K562 (cell line): ENCODE measurements around the gene DNAJC8. TPM values are rescaled to one million over a fixed set of nuclear protein-coding genes. Genes with fewer than 3 reads are reported as not detected.
A peak's percentile ranks its signal among the peaks of the same experiment; 100 is the strongest.

Experiments
- BCLAF1 ChIP-seq, 2 experiments: fragments of 450-650 bp in 1 of 2; IDR thresholded peaks; 2 replicates each; pipeline ENCODE4 v1.6.1; 2011 to 2017; ENCODE audit warnings: low read depth in 2 of 2, antibody characterized with exemption in 1 of 2, borderline replicate concordance in 1 of 2, low read length in 1 of 2, mild to moderate bottlenecking in 1 of 2, mixed read lengths in 1 of 2; ENCODE audit not compliant: control insufficient read depth in 1 of 2
- ELF2 ChIP-seq: fragments of 250-450 bp; sonication (Bioruptor Pico); IDR thresholded peaks from 2 replicates; pipeline ENCODE4 v1.5.0; 2021; ENCODE audit warnings: mild to moderate bottlenecking
- FOXM1 ChIP-seq, 2 experiments: fragments of 450-650 bp in 1 of 2; sonication (generic) in 1 of 2; formaldehyde crosslinking in 1 of 2; IDR thresholded peaks; 2 replicates each; pipeline versions ENCODE4 v1.6.1 to v1.9.0; 2017 to 2022; ENCODE audit warnings: low read depth in 2 of 2, mild to moderate bottlenecking in 2 of 2, missing genetic modification reagents in 1 of 2, moderate library complexity in 1 of 2
- KAT7 ChIP-seq: sonication (generic); formaldehyde crosslinking; IDR thresholded peaks from 2 replicates; pipeline ENCODE4 v1.8.0; 2022; ENCODE audit warnings: missing genetic modification reagents, mild to moderate bottlenecking, borderline replicate concordance
- KDM2B ChIP-seq: fragments of 250-450 bp; sonication (Bioruptor Pico); IDR thresholded peaks from 2 replicates; pipeline ENCODE4 v1.8.0; 2021; ENCODE audit warnings: mild to moderate bottlenecking, moderate library complexity
- MLX ChIP-seq, 2 experiments: fragments of 450-650 bp in 1 of 2; sonication (generic) in 1 of 2; formaldehyde crosslinking; conservative IDR thresholded peaks; 2 replicates each; pipeline versions ENCODE4 v1.4.0 to v1.8.1; 2020 to 2022; ENCODE audit warnings: mild to moderate bottlenecking in 1 of 2, missing genetic modification reagents in 1 of 2
- PTTG1 ChIP-seq: fragments of 450-650 bp; IDR thresholded peaks from 2 replicates; pipeline ENCODE4 v1.6.1; 2016; ENCODE audit warnings: low read depth, mild to moderate bottlenecking, missing genetic modification characterization, missing compliant biosample characterization
- RBM15 ChIP-seq: fragments of 200-400 bp; formaldehyde crosslinking; IDR thresholded peaks from 2 replicates; pipeline ENCODE4 v1.6.1; 2018; ENCODE audit warnings: mild to moderate bottlenecking, low read length, moderate library complexity; ENCODE audit not compliant: insufficient read depth
- RBM22 ChIP-seq: fragments of 200-400 bp; formaldehyde crosslinking; IDR thresholded peaks from 2 replicates; pipeline ENCODE4 v1.6.1; 2018; ENCODE audit warnings: low read length, low read depth; ENCODE audit not compliant: poor library complexity, severe bottlenecking
- SMAD1 ChIP-seq: fragments of 150-350 bp; IDR thresholded peaks from 2 replicates; pipeline ENCODE4 v1.6.1; 2014; ENCODE audit warnings: low read length, low read depth; ENCODE audit not compliant: partially characterized antibody
- SUPT5H ChIP-seq: fragments of 450-650 bp; IDR thresholded peaks from 2 replicates; pipeline ENCODE4 v1.6.1; 2016
- TFAP4 ChIP-seq: sonication (generic); formaldehyde crosslinking; IDR thresholded peaks from 2 replicates; pipeline ENCODE4 v1.8.0; 2022; ENCODE audit warnings: missing genetic modification reagents, mild to moderate bottlenecking, moderate library complexity, borderline replicate concordance
- ZBTB2 ChIP-seq: fragments of 450-650 bp; IDR thresholded peaks from 2 replicates; pipeline ENCODE4 v1.6.1; 2016; ENCODE audit warnings: antibody characterized with exemption
- ZBTB33 ChIP-seq: sonication (generic); formaldehyde crosslinking; IDR thresholded peaks from 2 replicates; pipeline ENCODE4 v1.8.1; 2023; ENCODE audit warnings: mild to moderate bottlenecking, missing genetic modification reagents
- ZBTB7A ChIP-seq: IDR thresholded peaks from 2 replicates; pipeline ENCODE4 v1.6.1; 2011; ENCODE audit warnings: low read depth, mild to moderate bottlenecking, low read length, moderate library complexity, borderline replicate concordance; ENCODE audit not compliant: control insufficient read depth
- ZNF586 ChIP-seq: fragments of 450-650 bp; formaldehyde crosslinking; conservative IDR thresholded peaks from 2 replicates; pipeline ENCODE4 v1.4.0; 2020; ENCODE audit warnings: mild to moderate bottlenecking, moderate library complexity
- ZNF830 ChIP-seq: fragments of 250-450 bp; sonication (Bioruptor Pico); IDR thresholded peaks from 2 replicates; pipeline ENCODE4 v1.5.0; 2021; ENCODE audit warnings: mild to moderate bottlenecking
- polyA plus RNA-seq, 8 experiments: library from polyadenylated mRNA; depleted of rRNA in 4 of 8; stranded (reverse) in 5 of 8; unstranded in 3 of 8; fragments of >200 nt; fragmentation: Nextera tagmentation in 2 of 8; fragmentation: Illumina TruSeq in 1 of 8; extraction: Ambion mirVana in 2 of 8; extraction: Trizol in 1 of 8; gene quantifications; 2 replicates each; pipeline versions ENCODE4 v1.2.1 to v1.2.3, GENCODE V29; 2011 to 2014; ENCODE audit warnings: inconsistent platforms in 1 of 8, missing spikeins in 1 of 8
- total RNA-seq, 7 experiments: library from RNA; depleted of rRNA in 6 of 7; stranded (reverse); fragments of >200 nt in 6 of 7; fragmentation: Illumina TruSeq in 2 of 7; extraction: Trizol in 2 of 7; gene quantifications; 2 replicates each; pipeline versions ENCODE4 v1.2.1 to v1.2.3, GENCODE V29; 2011 to 2021; ENCODE audit warnings: low replicate concordance in 1 of 7

Gene DNAJC8
- total and polyA plus RNA-seq, 9 of the 15 experiments (the other 6 are each of a cell fraction or from before 2014, with no cell fraction given), result 143 to 508 (median 209) TPM

GRCh38 chr1:28259252-28259933 is 26.6 kb upstream of the DNAJC8 start, which contains the start of gene SESN2 (continued):
- no peak for TF ChIP-seq RBM15
- TF ChIP-seq ZBTB2, result no peak
- TF ChIP-seq BCLAF1 (IDR thresholded peaks at IDR 0.05; ENCODE audit: borderline replicate concordance in 1 of 2, control insufficient read depth in 1 of 2, low read depth in 2 of 2, low read length in 1 of 2), result no peak
- peak; percentile 88; the same call in 1 of the 2 replicates for TF ChIP-seq TFAP4
- peak; percentile 95 for TF ChIP-seq ZNF830
- peak; percentile 96 for TF ChIP-seq SMAD1
- no peak; the same call in 1 of the 2 replicates for TF ChIP-seq ELF2 (CRISPR knock-in tag)
- TF ChIP-seq RBM22, result peak; percentile 97
- TF ChIP-seq MLX (CRISPR knock-in tag; conservative IDR thresholded peaks at IDR 0.05), result 0 out of 4 replicates have a peak, but pooled peaks of 1 of the 2 experiments have one; percentile 38
- TF ChIP-seq ZBTB33 (CRISPR knock-in tag), result peak; percentile 69
- no peak for TF ChIP-seq PTTG1 (tag)
- 0 out of 2 replicates have a peak, but pooled peaks have one; percentile 11 for TF ChIP-seq ZBTB7A
- TF ChIP-seq KAT7 (CRISPR knock-in tag), result peak; percentile 96
- TF ChIP-seq SUPT5H, result peak; percentile 99
- TF ChIP-seq FOXM1 (IDR thresholded peaks at IDR 0.05; ENCODE audit: low read depth), result no peak; the same call in 1 of the 2 replicates
- no peak for TF ChIP-seq FOXM1 (CRISPR knock-in tag; IDR thresholded peaks at IDR 0.05; ENCODE audit: low read depth)
- peak; percentile 97 for TF ChIP-seq ZNF586 (CRISPR knock-in tag)
- peak; percentile 98 for TF ChIP-seq KDM2B (CRISPR knock-in tag)
